BLaER1 (cell line): ENCODE measurements around the gene DPP7.

Experiments
- H3K27ac ChIP-seq: shearing (Covaris generic); formaldehyde crosslinking; 2 replicates; pipeline ENCODE4 v1.8.1; 2022
- H3K27me3 ChIP-seq: shearing (Covaris generic); formaldehyde crosslinking; 2 replicates; pipeline ENCODE4 v1.8.1; 2022
- H3K36me3 ChIP-seq: shearing (Covaris generic); formaldehyde crosslinking; 2 replicates; pipeline ENCODE4 v1.8.1; 2022
- H3K4me1 ChIP-seq: shearing (Covaris generic); formaldehyde crosslinking; 2 replicates; pipeline ENCODE4 v1.8.1; 2022
- H3K4me2 ChIP-seq: shearing (Covaris generic); formaldehyde crosslinking; 2 replicates; pipeline ENCODE4 v1.8.1; 2022
- H3K4me3 ChIP-seq: shearing (Covaris generic); formaldehyde crosslinking; 2 replicates; pipeline ENCODE4 v1.8.1; 2022
- H3K9ac ChIP-seq: shearing (Covaris generic); formaldehyde crosslinking; 2 replicates; pipeline ENCODE4 v1.8.1; 2022
- H3K9me3 ChIP-seq: shearing (Covaris generic); formaldehyde crosslinking; 2 replicates; pipeline ENCODE4 v1.8.1; 2022
- H4K20me1 ChIP-seq: shearing (Covaris generic); formaldehyde crosslinking; 2 replicates; pipeline ENCODE4 v1.8.1; 2022
- Cebpa-rat ChIP-seq: shearing (Covaris generic); IDR thresholded peaks from 2 replicates; pipeline ENCODE4 v1.8.1; 2022

Gene DPP7

DNA sequence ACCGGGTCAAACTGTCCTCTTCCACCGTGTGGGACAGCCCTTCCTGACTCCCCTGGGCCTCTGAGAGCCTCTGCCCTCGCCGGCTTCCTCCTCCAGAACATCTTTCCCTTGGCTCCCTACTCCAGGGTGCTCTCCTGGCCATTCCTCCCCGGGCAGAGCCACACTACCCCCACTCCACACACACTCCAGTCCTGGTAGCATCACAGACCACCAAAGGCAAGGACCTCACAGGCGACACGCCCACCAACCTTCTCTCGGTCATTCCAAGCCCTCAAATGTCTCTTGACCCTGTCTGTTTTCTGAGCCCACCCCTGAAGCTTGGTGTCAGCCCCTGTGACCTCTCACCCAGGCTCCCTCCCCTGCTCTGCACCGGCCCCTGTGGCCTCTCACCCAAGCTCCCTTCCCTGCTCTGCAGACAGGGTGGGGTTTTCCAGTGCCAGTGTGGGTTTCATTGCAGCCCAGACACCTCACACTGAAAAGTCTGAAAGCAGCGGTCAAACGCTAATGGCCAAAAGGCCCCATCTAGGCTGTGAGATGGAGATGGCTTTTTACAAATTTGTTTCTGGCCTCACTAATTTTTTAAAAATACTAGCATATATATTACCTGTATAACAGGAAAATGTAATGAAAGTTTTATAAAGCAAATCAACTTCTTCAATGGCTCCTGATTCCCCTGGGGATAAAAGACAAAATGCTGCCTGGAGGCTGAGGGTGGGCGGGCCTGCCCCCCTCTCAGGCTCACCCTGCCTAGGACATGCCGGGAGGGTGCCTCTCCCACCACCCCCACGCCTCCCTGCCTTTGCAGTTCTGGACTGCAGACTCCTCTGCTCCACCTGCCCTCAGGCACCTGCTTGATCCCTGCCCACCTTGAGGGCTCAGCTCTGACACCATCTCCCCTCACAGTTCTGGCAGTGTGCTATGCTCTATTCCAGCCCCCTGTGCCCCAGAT is 44.8 kb upstream of the DPP7 start:
- Histone ChIP-seq H3K4me1 (peaks cover 38% of the 10 kb centered on the region), H3K36me3 (peaks cover 10% of the 10 kb centered on the region; the same call in 1 of the 2 replicates), H3K27me3 (no peaks in the 10 kb centered on the region), H3K4me2 (peak overlapping the region; percentile 96), H3K4me3 (peak overlapping the region; percentile 28; the same call in 1 of the 2 replicates), H4K20me1 (peaks cover 22% of the 10 kb centered on the region), H3K9ac (peak overlapping the region; percentile 63; the same call in 1 of the 2 replicates), H3K9me3 (no peaks in the 10 kb centered on the region), H3K27ac (peak overlapping the region; percentile 65)
- no peak for TF ChIP-seq Cebpa-rat

DNA sequence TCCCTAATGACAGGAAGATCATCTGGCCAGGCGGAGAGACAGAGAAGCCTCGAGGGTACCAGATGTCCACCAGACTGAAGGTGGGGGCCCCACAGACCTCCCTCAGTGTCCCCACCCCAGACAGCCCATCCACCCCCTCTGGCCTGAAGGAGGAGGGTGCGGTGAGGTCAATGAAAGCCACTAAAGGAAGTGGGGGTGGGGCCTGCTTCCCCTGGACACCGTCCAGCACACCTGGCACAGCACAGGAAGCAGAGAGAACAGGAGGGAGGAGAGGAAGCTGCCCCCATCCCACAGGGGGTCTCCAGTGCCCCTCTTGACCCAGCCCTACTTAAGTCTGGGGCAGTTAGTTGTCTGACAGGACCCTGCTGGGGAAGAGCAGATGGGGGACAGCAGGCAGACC is 44.1 kb upstream of the DPP7 start:
- Histone ChIP-seq H3K4me3 (peak overlapping the region; percentile 28; the same call in 1 of the 2 replicates), H3K4me1 (peaks cover 36% of the 10 kb centered on the region), H3K4me2 (peak overlapping the region; percentile 96), H3K9ac (peak overlapping the region; percentile 63; the same call in 1 of the 2 replicates), H3K36me3 (peaks cover 3% of the 10 kb centered on the region; the same call in 1 of the 2 replicates), H4K20me1 (peaks cover 14% of the 10 kb centered on the region; the same call in 1 of the 2 replicates), H3K9me3 (no peaks in the 10 kb centered on the region), H3K27me3 (no peaks in the 10 kb centered on the region), H3K27ac (peak overlapping the region; percentile 65)
- no peak for TF ChIP-seq Cebpa-rat

DNA sequence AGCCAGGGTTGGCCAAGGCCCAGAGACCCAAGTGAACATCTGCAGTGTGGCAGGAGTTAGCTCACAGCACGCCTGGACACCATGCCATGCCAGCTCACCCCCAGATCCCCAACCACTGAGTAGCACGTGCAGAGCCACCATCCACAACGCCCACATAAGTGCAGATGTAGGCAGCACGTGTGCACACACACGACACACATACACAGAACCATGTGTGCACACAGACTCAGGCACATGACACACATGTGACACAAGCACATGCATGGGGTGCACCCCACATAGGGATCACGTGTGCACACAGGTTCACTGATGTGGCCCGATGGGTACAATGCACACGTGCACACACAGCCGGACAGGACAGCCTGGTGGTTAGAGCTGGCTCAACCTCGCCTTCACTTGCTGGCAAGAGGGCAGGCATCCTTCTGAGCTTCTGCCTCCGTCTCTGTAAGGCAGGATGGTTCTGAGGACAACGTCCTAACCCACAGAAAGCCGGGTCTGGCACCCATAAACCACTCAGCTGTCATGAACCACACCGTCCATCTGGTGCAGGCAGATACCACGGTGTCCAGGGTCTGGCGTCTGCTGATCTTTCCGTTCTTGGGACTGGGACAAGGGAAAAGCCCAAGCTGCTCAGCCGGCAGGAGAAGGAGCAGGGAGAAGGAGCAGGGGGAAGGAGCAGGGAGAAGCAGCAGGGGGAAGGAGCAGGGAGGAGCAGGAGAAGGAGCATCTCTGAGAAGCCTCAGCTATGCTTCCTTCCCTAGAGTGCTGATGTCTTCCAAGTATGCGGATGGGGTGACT is 43.3 kb upstream of the DPP7 start:
- H3K4me3 ChIP-seq: no peak overlapping the region
- H3K36me3 ChIP-seq: no peaks in the 10 kb centered on the region
- no peak overlapping the region for H3K27ac ChIP-seq
- H3K9ac ChIP-seq: no peak overlapping the region
- no peaks in the 10 kb centered on the region for H3K9me3 ChIP-seq
- peak overlapping the region; percentile 96 for H3K4me2 ChIP-seq
- no peak for TF ChIP-seq Cebpa-rat
- no peaks in the 10 kb centered on the region for H3K27me3 ChIP-seq
- peaks cover 13% of the 10 kb centered on the region; the same call in 1 of the 2 replicates for H4K20me1 ChIP-seq
- peaks cover 36% of the 10 kb centered on the region for H3K4me1 ChIP-seq

DNA sequence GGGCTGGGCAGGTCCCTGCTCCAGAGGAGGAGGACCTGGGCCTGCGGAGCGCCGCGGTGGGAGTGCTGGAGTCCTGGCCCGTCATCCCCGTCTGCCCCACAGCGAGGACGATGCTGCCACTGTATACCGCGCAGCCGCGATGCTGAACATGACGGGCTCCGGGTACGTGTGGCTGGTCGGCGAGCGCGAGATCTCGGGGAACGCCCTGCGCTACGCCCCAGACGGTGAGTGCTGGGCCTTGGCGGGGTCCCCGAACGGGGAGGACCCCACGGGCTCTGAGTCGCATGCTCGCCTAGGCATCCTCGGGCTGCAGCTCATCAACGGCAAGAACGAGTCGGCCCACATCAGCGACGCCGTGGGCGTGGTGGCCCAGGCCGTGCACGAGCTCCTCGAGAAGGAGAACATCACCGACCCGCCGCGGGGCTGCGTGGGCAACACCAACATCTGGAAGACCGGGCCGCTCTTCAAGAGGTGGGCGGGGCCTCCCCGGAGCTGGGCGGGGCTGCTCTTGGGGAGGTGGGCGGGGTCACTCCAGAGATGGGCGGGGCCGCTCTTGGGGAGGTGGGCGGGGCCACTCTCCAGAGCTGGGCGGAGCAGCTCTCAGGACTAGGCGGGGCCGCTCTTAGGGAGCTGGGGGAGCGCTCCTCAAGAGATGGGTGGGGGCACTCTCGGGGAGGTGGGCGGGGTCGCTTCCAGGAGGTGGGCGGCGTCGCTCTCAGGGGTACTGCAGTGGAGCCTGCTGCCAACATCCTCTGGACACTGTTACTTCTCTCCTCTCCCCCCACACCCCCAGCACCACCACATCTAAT is 42.2 kb upstream of the DPP7 start:
- TF ChIP-seq Cebpa-rat: no peak
- Histone ChIP-seq H3K36me3 (no peaks in the 10 kb centered on the region), H3K4me2 (peak overlapping the region; percentile 96), H4K20me1 (peaks cover 13% of the 10 kb centered on the region; the same call in 1 of the 2 replicates), H3K27ac (no peak overlapping the region), H3K9me3 (no peaks in the 10 kb centered on the region), H3K27me3 (no peaks in the 10 kb centered on the region), H3K9ac (no peak overlapping the region), H3K4me3 (no peak overlapping the region), H3K4me1 (peaks cover 41% of the 10 kb centered on the region)

DNA sequence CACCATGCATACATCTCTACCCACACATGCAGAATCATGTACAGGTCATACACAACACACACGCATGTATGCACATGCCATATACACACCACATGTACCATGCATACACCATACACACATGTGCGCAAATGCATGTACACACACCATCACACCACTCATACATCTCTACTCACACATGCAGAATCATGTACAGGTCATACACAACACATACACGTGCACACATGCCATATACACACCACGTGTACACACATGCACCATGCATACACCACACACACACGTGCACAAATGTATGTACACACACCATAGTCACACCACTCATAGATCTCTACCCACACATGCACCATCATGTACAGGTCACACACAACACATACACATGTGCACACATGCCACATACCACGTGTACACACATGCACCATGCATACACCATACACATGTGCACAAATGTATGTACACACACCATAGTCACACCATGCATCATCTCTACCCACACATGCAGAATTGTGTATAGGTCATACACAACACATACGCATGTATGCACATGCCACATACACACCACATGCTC is 38.4 kb upstream of the DPP7 start:
- no peaks in the 10 kb centered on the region for H4K20me1 ChIP-seq
- H3K9ac ChIP-seq: no peak overlapping the region
- no peaks in the 10 kb centered on the region for H3K9me3 ChIP-seq

DNA sequence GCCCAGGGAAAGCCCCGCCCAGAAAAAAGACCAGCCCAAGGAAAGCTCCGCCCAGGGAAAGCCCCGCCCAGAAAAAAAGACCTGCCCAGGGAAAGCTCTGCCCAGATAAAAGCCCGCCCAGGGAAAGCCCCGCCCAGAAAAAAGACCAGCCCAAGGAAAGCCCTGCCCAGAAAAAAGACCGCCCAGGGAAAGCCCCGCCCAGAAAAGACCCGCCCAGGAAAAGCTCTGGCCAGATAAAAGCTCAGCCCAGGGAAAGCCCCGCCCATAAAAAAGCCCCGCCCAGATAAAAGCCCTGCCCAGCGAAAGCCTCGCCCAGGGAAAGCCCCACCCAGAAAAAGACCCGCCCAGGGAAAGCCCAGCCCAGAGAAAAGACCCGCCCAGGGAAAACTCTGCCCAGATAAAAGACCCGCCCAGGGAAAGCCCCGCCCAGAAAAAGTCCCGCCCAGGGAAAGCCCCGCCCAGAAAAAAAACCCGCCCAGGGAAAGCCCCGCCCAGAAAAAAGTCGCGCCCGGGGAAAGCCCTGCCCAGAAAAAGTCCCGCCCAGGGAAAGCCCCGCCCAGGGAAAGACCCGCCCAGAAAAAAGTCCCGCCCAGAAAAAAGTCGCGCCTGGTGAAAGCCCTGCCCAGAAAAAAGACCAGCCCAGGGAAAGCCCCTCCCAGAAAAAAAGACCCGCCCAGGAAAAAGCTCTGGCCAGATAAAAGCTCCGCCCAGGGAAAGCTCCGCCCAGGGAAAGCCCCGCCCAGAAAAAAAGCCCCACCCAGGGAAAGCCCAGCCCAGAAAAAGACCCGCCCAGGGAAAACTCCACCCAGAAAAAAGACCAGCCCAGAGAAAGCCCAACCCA is 36.3 kb upstream of the DPP7 start:
- H3K36me3 ChIP-seq: no peaks in the 10 kb centered on the region
- no peak overlapping the region for H3K4me3 ChIP-seq
- peaks cover 43% of the 10 kb centered on the region for H3K4me1 ChIP-seq
- H3K4me2 ChIP-seq: peak overlapping the region; percentile 89
- no peak overlapping the region for H3K9ac ChIP-seq
- H3K27ac ChIP-seq: no peak overlapping the region
- no peaks in the 10 kb centered on the region for H3K27me3 ChIP-seq
- no peaks in the 10 kb centered on the region for H4K20me1 ChIP-seq
- TF ChIP-seq Cebpa-rat: no peak
- H3K9me3 ChIP-seq: no peaks in the 10 kb centered on the region

More for the DNA sequence above, 38.4 kb upstream of the DPP7 start:
- no peaks in the 10 kb centered on the region for H3K27me3 ChIP-seq
- no peak overlapping the region for H3K4me2 ChIP-seq
- TF ChIP-seq Cebpa-rat: no peak
- no peaks in the 10 kb centered on the region for H3K36me3 ChIP-seq
- H3K4me3 ChIP-seq: no peak overlapping the region
- peaks cover 43% of the 10 kb centered on the region for H3K4me1 ChIP-seq
- no peak overlapping the region for H3K27ac ChIP-seq

DNA sequence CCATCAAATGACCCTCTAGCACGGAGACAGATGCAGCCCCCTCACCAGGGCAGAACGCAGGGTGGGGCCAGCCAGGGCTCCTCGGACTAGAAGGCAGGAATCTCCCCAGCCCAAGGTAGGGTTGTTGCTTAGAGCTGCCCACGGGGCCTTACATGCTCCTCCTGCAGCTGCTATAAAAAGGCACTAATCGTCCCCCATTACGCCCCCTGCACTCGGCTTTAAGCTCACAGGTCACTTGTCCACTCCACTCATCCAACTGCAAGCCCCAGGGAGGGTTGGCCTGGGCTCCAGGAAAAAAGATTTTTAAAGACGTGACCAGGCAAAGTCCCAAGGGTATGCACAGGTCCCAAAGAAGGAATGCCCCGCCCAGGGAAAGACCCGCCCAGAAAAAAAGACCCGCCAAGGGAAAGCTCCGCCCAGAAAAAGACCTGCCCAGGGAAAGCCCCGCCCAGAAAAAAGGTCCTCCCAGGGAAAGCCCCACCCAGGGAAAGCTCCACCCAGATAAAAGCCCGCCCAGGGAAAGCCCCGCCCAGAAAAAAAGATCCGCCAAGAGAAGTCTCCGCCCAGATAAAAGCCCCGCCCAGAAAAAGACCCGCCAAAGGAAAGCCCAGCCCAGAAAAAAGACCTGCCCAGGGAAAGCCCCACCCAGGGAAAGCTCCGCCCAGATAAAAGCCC is 35.5 kb upstream of the DPP7 start:
- no peaks in the 10 kb centered on the region for H4K20me1 ChIP-seq
- TF ChIP-seq Cebpa-rat: no peak
- peak overlapping the region; percentile 61 for H3K27ac ChIP-seq
- H3K36me3 ChIP-seq: no peaks in the 10 kb centered on the region
- H3K9ac ChIP-seq: peak overlapping the region; percentile 49; the same call in 1 of the 2 replicates
- H3K9me3 ChIP-seq: no peaks in the 10 kb centered on the region
- peak overlapping the region; percentile 89 for H3K4me2 ChIP-seq
- H3K27me3 ChIP-seq: no peaks in the 10 kb centered on the region
- peak overlapping the region; percentile 59 for H3K4me3 ChIP-seq
- peaks cover 43% of the 10 kb centered on the region for H3K4me1 ChIP-seq

DNA sequence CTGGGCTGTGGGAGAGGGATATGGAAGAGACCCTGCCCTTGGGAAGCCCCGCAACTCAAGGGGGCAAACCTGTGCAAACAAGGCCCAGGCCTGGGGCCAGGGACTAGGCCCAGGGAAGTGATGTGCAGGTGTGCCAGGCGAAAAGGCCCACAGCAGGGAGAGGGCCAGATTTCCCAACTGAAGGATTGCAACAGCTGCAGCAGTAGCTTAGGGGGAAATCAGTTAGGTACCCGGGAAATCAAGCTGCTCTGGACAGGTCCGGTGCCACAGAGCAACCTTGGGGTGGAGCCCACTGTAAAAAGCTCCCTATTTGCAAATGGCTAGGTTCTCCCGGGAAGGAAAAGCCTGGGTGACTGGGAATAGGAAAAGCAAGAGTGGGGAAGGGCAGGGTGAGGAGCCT is 34.8 kb upstream of the DPP7 start:
- 0 out of 2 replicates have a peak, but pooled peaks have one; percentile 24 for TF ChIP-seq Cebpa-rat
- H3K27ac ChIP-seq: peak overlapping the region; percentile 61
- peak overlapping the region; percentile 89 for H3K4me2 ChIP-seq
- peaks cover 43% of the 10 kb centered on the region for H3K4me1 ChIP-seq
- no peaks in the 10 kb centered on the region for H3K36me3 ChIP-seq
- peak overlapping the region; percentile 59 for H3K4me3 ChIP-seq
- H3K27me3 ChIP-seq: no peaks in the 10 kb centered on the region
- no peaks in the 10 kb centered on the region for H4K20me1 ChIP-seq
- no peaks in the 10 kb centered on the region for H3K9me3 ChIP-seq
- H3K9ac ChIP-seq: peak overlapping the region; percentile 49
